Bone marrow (tissue), 2 donors: ENCODE data around the gene NADSYN1.

ENCODE experiments used
- DNase-seq, 2 donors: peaks; one replicate each; lab custom pipeline; 2025; lab: John Stamatoyannopoulos, UW

Gene NADSYN1

DNA sequence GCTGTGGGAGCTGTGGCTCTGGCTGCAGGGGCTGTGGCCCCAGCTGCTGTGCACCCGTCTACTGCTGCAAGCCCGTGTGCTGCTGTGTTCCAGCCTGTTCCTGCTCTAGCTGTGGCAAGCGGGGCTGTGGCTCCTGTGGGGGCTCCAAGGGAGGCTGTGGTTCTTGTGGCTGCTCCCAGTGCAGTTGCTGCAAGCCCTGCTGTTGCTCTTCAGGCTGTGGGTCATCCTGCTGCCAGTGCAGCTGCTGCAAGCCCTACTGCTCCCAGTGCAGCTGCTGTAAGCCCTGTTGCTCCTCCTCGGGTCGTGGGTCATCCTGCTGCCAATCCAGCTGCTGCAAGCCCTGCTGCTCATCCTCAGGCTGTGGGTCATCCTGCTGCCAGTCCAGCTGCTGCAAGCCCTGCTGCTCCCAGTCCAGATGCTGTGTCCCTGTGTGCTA is 95.7 kb downstream of the NADSYN1 start:
- DNase-seq = no peak
